Activated CD4-positive, alpha-beta T cell treated with anti-CD3 and anti-CD28 coated beads for 36 hours (primary cell): Measurements from ENCODE around the gene POGLUT2. TPM values are rescaled to one million over a fixed set of nuclear protein-coding genes. Genes with fewer than 3 reads are reported as not detected.
A peak's percentile ranks its signal among the peaks of the same experiment; 100 is the strongest.

Experiments used
- ATAC-seq: fragments of 200-7000 bp; cut with Tn5 transposase; one replicate; pipeline ENCODE4 v1.10.0; 2021; ENCODE audit warnings: mild to moderate bottlenecking, moderate library complexity
- CTCF ChIA-PET: fragments of 350-600 bp; sonication (Branson Sonifier 250); formaldehyde crosslinking; loops from one replicate; lab custom pipeline; 2021; ENCODE audit warnings: antibody characterized with exemption; lab: Charles Lee
- POLR2A ChIA-PET: fragments of 350-600 bp; sonication (Branson Sonifier 250); formaldehyde crosslinking; loops from one replicate; lab custom pipeline; 2021; ENCODE audit warnings: antibody characterized with exemption, inconsistent platforms; lab: Charles Lee
- DNase-seq: peaks from one replicate; pipeline ENCODE4 v3.0.0-alpha.2; 2020
- H3K27ac Mint-ChIP-seq: one replicate; pipeline ENCODE4 v1.8.0; 2021; ENCODE audit warnings: mixed read lengths
- H3K27me3 Mint-ChIP-seq: one replicate; pipeline ENCODE4 v1.8.0; 2021; ENCODE audit warnings: mixed read lengths
- H3K36me3 Mint-ChIP-seq: one replicate; pipeline ENCODE4 v1.8.0; 2021; ENCODE audit warnings: low read depth, mixed read lengths
- H3K4me1 Mint-ChIP-seq: one replicate; pipeline ENCODE4 v1.8.0; 2021; ENCODE audit warnings: mixed read lengths
- H3K4me3 Mint-ChIP-seq: one replicate; pipeline ENCODE4 v1.8.0; 2021; ENCODE audit warnings: mild to moderate bottlenecking, moderate library complexity, mixed read lengths
- H3K9me3 Mint-ChIP-seq: one replicate; pipeline ENCODE4 v1.8.0; 2021; ENCODE audit warnings: low read depth, mixed read lengths
- intact Hi-C, 2 experiments: fragments of 100-400 bp; cut with DNase I in 1 of 2; cut with micrococcal nuclease in 1 of 2; formaldehyde crosslinking; loops; one replicate each; pipeline versions ENCODE4 v1.14.2 to v1.15.1; 2022 to 2024; cut with DNase I, micrococcal nuclease
- total RNA-seq, 2 experiments: library from RNA; stranded (reverse); gene quantifications; one replicate each; pipeline ENCODE4 v1.2.3, GENCODE V29; 2021

Gene POGLUT2
- total RNA-seq: 1 to 10 TPM; 3.3 to 3.7 TPM

GRCh38 chr13:102798581-102799425 lies at the start of gene POGLUT2, which contains the start of gene BIVM:
POGLUT2 (minus strand) TSS chr13:102798976; CDS start chr13:102798670, 306 bp downstream.
BIVM (plus strand) TSS chr13:102799119; CDS start chr13:102807268, 8,149 bp downstream.
- peaks cover 3% of the 10 kb centered on the region for H3K36me3 Mint-ChIP-seq
- H3K9me3 Mint-ChIP-seq: no peaks in the 10 kb centered on the region
- peaks cover 25% of the 10 kb centered on the region for H3K4me1 Mint-ChIP-seq
- peaks cover 8% of the 10 kb centered on the region for H3K27me3 Mint-ChIP-seq
- peak within 1 kb of the TSS; percentile 73 for H3K27ac Mint-ChIP-seq
- ChIA-PET CTCF (interaction anchor here (1.1 to 1.5 kb wide), 4 partner anchors 10 to 25 kb away, joined by 3 to 6 read pairs (median 4); partner anchors contain the start of gene TEX30), POLR2A (no interaction called here)
- H3K4me3 Mint-ChIP-seq: peak within 1 kb of the TSS; percentile 89
- ATAC-seq (peak; percentile 92), DNase-seq (peak; percentile 93)
- intact Hi-C loops: loop anchor here in 1 of 2 experiments (1.0 kb wide), 4 partner anchors 20 to 405 kb away; partner anchors contain the start of gene TPP2

- CTCF ChIA-PET: interaction anchor here (0.7 to 2.4 kb wide), 12 partner anchors 9 to 268 kb away, joined by 3 to 15 read pairs (median 4); no protein-coding TSS in a partner anchor
- no peaks in the 10 kb centered on the region for H3K9me3 Mint-ChIP-seq
- ATAC-seq: no peak
- H3K36me3 Mint-ChIP-seq: peaks cover 8% of the 10 kb centered on the region
- H3K27ac Mint-ChIP-seq: peak overlapping the region; percentile 98
- H3K27me3 Mint-ChIP-seq: no peaks in the 10 kb centered on the region
- intact Hi-C loops: loop anchor here (1.0 to 10.0 kb wide), 5 partner anchors 120 to 453 kb away; no protein-coding TSS in a partner anchor
- peaks cover 37% of the 10 kb centered on the region for H3K4me1 Mint-ChIP-seq
- POLR2A ChIA-PET: interaction anchor here (1.0 kb wide), 1 partner anchor 14 kb away, joined by 3 read pairs; no protein-coding TSS in a partner anchor
- DNase-seq: peak; percentile 46
- peak overlapping the region; percentile 99 for H3K4me3 Mint-ChIP-seq
Measured at GRCh38 chr13:102847272-102848234, 48.8 kb upstream of the POGLUT2 start.

GRCh38 chr13:102846261-102847015 lies 47.7 kb upstream of the POGLUT2 start:
- POLR2A ChIA-PET: interaction anchor here (0.8 to 2.0 kb wide), 4 partner anchors 72 to 254 kb away, joined by 5 to 17 read pairs (median 7); partner anchors contain the start of genes TEX30 and TPP2
- ATAC-seq (peak; percentile 44), DNase-seq (peak; percentile 67)
- no peaks in the 10 kb centered on the region for H3K27me3 Mint-ChIP-seq
- H3K27ac Mint-ChIP-seq: peak overlapping the region; percentile 98
- peaks cover 6% of the 10 kb centered on the region for H3K36me3 Mint-ChIP-seq
- CTCF ChIA-PET: interaction anchor here (0.8 to 2.7 kb wide), 9 partner anchors 8 to 270 kb away, joined by 3 to 16 read pairs (median 4); partner anchors contain the start of gene TEX30
- peak overlapping the region; percentile 99 for H3K4me3 Mint-ChIP-seq
- intact Hi-C loops: loop anchor here (1.0 to 10.0 kb wide), 5 partner anchors 119 to 452 kb away; no protein-coding TSS in a partner anchor
- peaks cover 32% of the 10 kb centered on the region for H3K4me1 Mint-ChIP-seq
- H3K9me3 Mint-ChIP-seq: no peaks in the 10 kb centered on the region

GRCh38 chr13:102845630-102846260 lies 47.0 kb upstream of the POGLUT2 start, which contains the start of gene ERCC5:
ERCC5 (plus strand) TSS chr13:102846032; CDS start chr13:102846267, 235 bp downstream.
- ChIA-PET CTCF (interaction anchor here (0.6 to 2.7 kb wide), 11 partner anchors 9 to 1928 kb away, joined by 3 to 16 read pairs (median 4); partner anchors contain the start of gene TEX30), POLR2A (interaction anchor here (0.6 to 2.0 kb wide), 4 partner anchors 72 to 254 kb away, joined by 3 to 17 read pairs (median 7); partner anchors contain the start of genes TEX30 and TPP2)
- peak within 1 kb of the TSS; percentile 98 for H3K27ac Mint-ChIP-seq
- DNase-seq (peak; percentile 97), ATAC-seq (peak; percentile 87)
- peak within 1 kb of the TSS; percentile 99 for H3K4me3 Mint-ChIP-seq
- no peaks in the 10 kb centered on the region for H3K9me3 Mint-ChIP-seq
- H3K4me1 Mint-ChIP-seq: peaks cover 32% of the 10 kb centered on the region
- no peaks in the 10 kb centered on the region for H3K27me3 Mint-ChIP-seq
- H3K36me3 Mint-ChIP-seq: peaks cover 6% of the 10 kb centered on the region
- intact Hi-C loops: loop anchor here (1.0 to 10.0 kb wide), 8 partner anchors 45 to 451 kb away; partner anchors contain the start of genes TEX30 (in 2 of the 2), TPP2 (in 2 of the 2) and BIVM (in 1 of the 2)

- intact Hi-C loops: loop anchor here (1.0 to 10.0 kb wide), 7 partner anchors 45 to 451 kb away; partner anchors contain the start of genes TEX30 (in 2 of the 2), TPP2 (in 2 of the 2) and BIVM (in 1 of the 2)
- ChIA-PET CTCF (interaction anchor here (0.6 to 2.7 kb wide), 8 partner anchors 9 to 1929 kb away, joined by 3 to 16 read pairs (median 4); no protein-coding TSS in a partner anchor), POLR2A (interaction anchor here (0.6 to 2.0 kb wide), 4 partner anchors 71 to 253 kb away, joined by 3 to 17 read pairs (median 7); partner anchors contain the start of genes TEX30 and TPP2)
- ATAC-seq (peak; percentile 17), DNase-seq (no peak)
- H3K9me3 Mint-ChIP-seq: no peaks in the 10 kb centered on the region
- H3K27ac Mint-ChIP-seq: peak overlapping the region; percentile 98
- peak overlapping the region; percentile 99 for H3K4me3 Mint-ChIP-seq
- peaks cover 27% of the 10 kb centered on the region for H3K4me1 Mint-ChIP-seq
- no peaks in the 10 kb centered on the region for H3K27me3 Mint-ChIP-seq
- H3K36me3 Mint-ChIP-seq: peaks cover 6% of the 10 kb centered on the region
Measured at GRCh38 chr13:102845289-102845629, 46.5 kb upstream of the POGLUT2 start.

GRCh38 chr13:102839462-102839861 lies 40.7 kb upstream of the POGLUT2 start:
- Mint-ChIP-seq H3K27ac (no peak overlapping the region), H3K27me3 (no peaks in the 10 kb centered on the region), H3K36me3 (peaks cover 5% of the 10 kb centered on the region), H3K9me3 (no peaks in the 10 kb centered on the region), H3K4me3 (no peak overlapping the region), H3K4me1 (peaks cover 2% of the 10 kb centered on the region)
- POLR2A ChIA-PET: no interaction called here
- ATAC-seq: no peak
- intact Hi-C loops: no loop called here
- CTCF ChIA-PET: no interaction called here
- no peak for DNase-seq

- CTCF ChIA-PET: interaction anchor here (0.7 kb wide), 1 partner anchor 208 kb away, joined by 3 read pairs; no protein-coding TSS in a partner anchor
- Mint-ChIP-seq H3K27ac (no peak overlapping the region), H3K36me3 (peaks cover 6% of the 10 kb centered on the region), H3K4me1 (no peaks in the 10 kb centered on the region), H3K27me3 (no peaks in the 10 kb centered on the region), H3K4me3 (no peak overlapping the region), H3K9me3 (no peaks in the 10 kb centered on the region)
- DNase-seq (no peak), ATAC-seq (no peak)
- intact Hi-C loops: no loop called here
- POLR2A ChIA-PET: no interaction called here
Measured at GRCh38 chr13:102838982-102839381, 40.2 kb upstream of the POGLUT2 start.

GRCh38 chr13:102838273-102838672 lies 39.5 kb upstream of the POGLUT2 start:
- H3K4me3 Mint-ChIP-seq: no peak overlapping the region
- H3K27ac Mint-ChIP-seq: no peak overlapping the region
- ChIA-PET POLR2A (no interaction called here), CTCF (interaction anchor here (0.7 kb wide), 1 partner anchor 207 kb away, joined by 3 read pairs; no protein-coding TSS in a partner anchor)
- ATAC-seq (no peak), DNase-seq (no peak)
- H3K4me1 Mint-ChIP-seq: no peaks in the 10 kb centered on the region
- intact Hi-C loops: no loop called here
- H3K36me3 Mint-ChIP-seq: peaks cover 6% of the 10 kb centered on the region
- no peaks in the 10 kb centered on the region for H3K9me3 Mint-ChIP-seq
- no peaks in the 10 kb centered on the region for H3K27me3 Mint-ChIP-seq

- intact Hi-C loops: no loop called here
- ChIA-PET CTCF (interaction anchor here (0.9 kb wide), 1 partner anchor 9 kb away, joined by 3 read pairs; the partner anchor contains the start of gene ERCC5), POLR2A (no interaction called here)
- Mint-ChIP-seq H3K27ac (no peak overlapping the region), H3K4me1 (no peaks in the 10 kb centered on the region), H3K36me3 (peaks cover 6% of the 10 kb centered on the region), H3K4me3 (no peak overlapping the region), H3K27me3 (no peaks in the 10 kb centered on the region), H3K9me3 (no peaks in the 10 kb centered on the region)
- no peak for DNase-seq
- ATAC-seq: no peak
Measured at GRCh38 chr13:102836471-102836870, 37.7 kb upstream of the POGLUT2 start.
